PC-9 (cell line): ENCODE data around the gene FAM222B.

Experiments used
- EZH2 ChIP-seq: fragments of 200-600 bp; sonication (generic); IDR thresholded peaks from 2 replicates; pipeline ENCODE4 v1.8.0; 2017; ENCODE audit warnings: antibody characterized with exemption, low read depth
- TF ChIP-seq, protein P1 (sequence below): fragments of 200-600 bp; sonication (generic); conservative IDR thresholded peaks from 2 replicates; pipeline ENCODE4 v1.6.1; 2017; ENCODE audit warnings: mixed run types, antibody characterized with exemption, mild to moderate bottlenecking, moderate library complexity

DNA sequence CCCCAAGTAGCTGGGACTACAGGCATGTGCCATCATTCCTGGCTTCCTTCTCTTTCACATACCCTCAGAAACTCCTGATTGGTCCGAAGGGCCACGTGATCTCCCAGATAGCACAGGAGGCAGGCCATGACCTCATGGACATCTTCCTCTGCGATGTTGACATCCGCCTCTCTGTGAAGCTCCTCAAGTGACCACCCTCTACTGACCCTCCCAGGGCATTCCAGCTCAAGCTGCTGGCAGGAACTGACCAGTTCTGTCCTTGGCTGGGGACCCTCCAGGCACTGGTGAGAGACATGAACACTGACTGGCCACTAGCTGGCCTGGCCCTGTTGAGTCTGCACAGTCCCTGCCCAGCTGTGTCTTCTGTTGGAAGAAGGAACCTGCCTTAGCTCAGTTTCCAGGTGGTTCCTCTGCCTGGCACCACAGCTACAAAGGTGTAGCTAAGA, 17.8 kb upstream of the FAM222B start:
- TF ChIP-seq, protein P1, sequence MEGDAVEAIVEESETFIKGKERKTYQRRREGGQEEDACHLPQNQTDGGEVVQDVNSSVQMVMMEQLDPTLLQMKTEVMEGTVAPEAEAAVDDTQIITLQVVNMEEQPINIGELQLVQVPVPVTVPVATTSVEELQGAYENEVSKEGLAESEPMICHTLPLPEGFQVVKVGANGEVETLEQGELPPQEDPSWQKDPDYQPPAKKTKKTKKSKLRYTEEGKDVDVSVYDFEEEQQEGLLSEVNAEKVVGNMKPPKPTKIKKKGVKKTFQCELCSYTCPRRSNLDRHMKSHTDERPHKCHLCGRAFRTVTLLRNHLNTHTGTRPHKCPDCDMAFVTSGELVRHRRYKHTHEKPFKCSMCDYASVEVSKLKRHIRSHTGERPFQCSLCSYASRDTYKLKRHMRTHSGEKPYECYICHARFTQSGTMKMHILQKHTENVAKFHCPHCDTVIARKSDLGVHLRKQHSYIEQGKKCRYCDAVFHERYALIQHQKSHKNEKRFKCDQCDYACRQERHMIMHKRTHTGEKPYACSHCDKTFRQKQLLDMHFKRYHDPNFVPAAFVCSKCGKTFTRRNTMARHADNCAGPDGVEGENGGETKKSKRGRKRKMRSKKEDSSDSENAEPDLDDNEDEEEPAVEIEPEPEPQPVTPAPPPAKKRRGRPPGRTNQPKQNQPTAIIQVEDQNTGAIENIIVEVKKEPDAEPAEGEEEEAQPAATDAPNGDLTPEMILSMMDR: no peak
- TF ChIP-seq EZH2: no peak
